Measurements from ENCODE around the gene PPP1R2B. TPM values are rescaled to one million over a fixed set of nuclear protein-coding genes. Genes with fewer than 3 reads are reported as not detected.

PPP1R2B gene
- total RNA-seq, 1 donor from 2014 or later = not detected

DNA sequence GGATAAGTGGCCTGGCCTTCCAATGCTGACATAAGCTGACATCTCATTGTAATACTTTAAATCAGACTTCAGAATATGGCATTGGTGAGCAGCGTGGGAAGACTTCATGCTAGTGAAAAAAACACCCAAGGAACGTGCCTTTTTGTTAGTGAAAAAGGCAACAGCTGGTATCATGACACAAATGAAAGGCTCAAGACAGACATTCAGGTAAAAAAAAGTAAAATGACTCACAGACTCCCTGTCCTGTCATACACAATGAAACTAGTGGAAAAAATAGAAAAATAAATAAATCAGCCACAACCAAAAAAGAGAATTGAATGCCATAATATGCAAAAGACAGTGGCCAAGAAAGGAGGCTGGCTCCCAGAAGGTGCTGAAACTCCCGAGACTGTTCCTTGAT, 24.4 kb upstream of the PPP1R2B start:
- TF ChIP-seq, protein P1, sequence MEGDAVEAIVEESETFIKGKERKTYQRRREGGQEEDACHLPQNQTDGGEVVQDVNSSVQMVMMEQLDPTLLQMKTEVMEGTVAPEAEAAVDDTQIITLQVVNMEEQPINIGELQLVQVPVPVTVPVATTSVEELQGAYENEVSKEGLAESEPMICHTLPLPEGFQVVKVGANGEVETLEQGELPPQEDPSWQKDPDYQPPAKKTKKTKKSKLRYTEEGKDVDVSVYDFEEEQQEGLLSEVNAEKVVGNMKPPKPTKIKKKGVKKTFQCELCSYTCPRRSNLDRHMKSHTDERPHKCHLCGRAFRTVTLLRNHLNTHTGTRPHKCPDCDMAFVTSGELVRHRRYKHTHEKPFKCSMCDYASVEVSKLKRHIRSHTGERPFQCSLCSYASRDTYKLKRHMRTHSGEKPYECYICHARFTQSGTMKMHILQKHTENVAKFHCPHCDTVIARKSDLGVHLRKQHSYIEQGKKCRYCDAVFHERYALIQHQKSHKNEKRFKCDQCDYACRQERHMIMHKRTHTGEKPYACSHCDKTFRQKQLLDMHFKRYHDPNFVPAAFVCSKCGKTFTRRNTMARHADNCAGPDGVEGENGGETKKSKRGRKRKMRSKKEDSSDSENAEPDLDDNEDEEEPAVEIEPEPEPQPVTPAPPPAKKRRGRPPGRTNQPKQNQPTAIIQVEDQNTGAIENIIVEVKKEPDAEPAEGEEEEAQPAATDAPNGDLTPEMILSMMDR (IDR thresholded peaks at IDR 0.05; ENCODE audit: unreplicated experiment) = no peak
- DNase-seq (ENCODE audit: low spot score) = no peak
- no peaks in the 10 kb centered on the region for H3K36me3 Mint-ChIP-seq (ENCODE audit: low read depth, unreplicated experiment)

DNA sequence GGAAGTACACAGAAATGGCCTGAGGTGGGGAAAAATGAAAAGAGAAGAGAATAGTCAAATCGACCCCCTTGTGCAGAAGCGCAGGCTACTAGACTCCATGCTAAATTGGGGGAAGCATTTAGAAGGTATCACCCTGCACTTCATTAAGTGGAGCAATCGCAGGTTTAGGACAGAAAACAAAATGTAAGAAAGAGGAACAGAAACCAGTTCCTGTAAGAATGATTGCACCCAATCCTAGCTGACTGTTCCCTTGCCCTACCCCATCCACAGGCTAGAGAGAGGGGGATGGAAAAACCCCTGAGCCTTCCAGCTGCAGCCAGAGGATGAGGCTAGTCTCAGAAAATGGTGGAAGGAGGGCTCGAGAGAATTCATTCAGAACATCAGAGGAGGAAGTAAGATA, 23.9 kb upstream of the PPP1R2B start:
- Mint-ChIP-seq H3K27me3 (ENCODE audit: unreplicated experiment) (no peaks in the 10 kb centered on the region), H3K36me3 (ENCODE audit: low read depth, unreplicated experiment) (no peaks in the 10 kb centered on the region), H3K9me3 (ENCODE audit: unreplicated experiment) (no peaks in the 10 kb centered on the region), H3K4me3 (ENCODE audit: unreplicated experiment) (no peak overlapping the region), H3K4me1 (ENCODE audit: unreplicated experiment) (no peaks in the 10 kb centered on the region), H3K27ac (ENCODE audit: unreplicated experiment) (no peak overlapping the region)
- no peak for DNase-seq (ENCODE audit: low spot score)
- TF ChIP-seq, protein P1 (IDR thresholded peaks at IDR 0.05; ENCODE audit: unreplicated experiment) = no peak

More for the DNA sequence above, 24.4 kb upstream of the PPP1R2B start:
- Mint-ChIP-seq H3K27me3 (ENCODE audit: unreplicated experiment) (no peaks in the 10 kb centered on the region), H3K4me1 (ENCODE audit: unreplicated experiment) (no peaks in the 10 kb centered on the region), H3K9me3 (ENCODE audit: unreplicated experiment) (no peaks in the 10 kb centered on the region), H3K27ac (ENCODE audit: unreplicated experiment) (no peak overlapping the region), H3K4me3 (ENCODE audit: unreplicated experiment) (no peak overlapping the region)

DNA sequence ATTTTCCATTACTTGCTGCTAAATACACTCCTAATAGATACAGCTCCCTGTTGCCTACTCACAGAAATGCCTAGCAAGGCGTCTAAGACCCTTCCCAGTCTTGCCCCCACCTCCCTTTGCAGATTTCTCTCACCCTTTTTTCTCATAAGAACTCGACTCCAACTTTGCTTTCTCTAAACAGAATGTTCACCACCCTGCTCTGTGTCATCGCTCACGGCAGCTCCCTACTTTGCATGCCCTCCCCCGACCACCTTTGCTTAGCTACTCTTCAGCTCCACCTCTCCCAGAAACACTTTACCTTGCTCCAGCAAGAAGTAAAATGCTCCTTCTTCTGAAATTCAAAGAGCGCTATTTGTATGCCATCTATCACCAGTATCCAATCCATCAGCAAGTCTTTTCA, 15.2 kb upstream of the PPP1R2B start:
- no peak for DNase-seq (ENCODE audit: low spot score)
- Mint-ChIP-seq H3K36me3 (ENCODE audit: low read depth, unreplicated experiment) (no peaks in the 10 kb centered on the region), H3K4me1 (ENCODE audit: unreplicated experiment) (no peaks in the 10 kb centered on the region), H3K9me3 (ENCODE audit: unreplicated experiment) (no peaks in the 10 kb centered on the region), H3K27ac (ENCODE audit: unreplicated experiment) (no peak overlapping the region), H3K4me3 (ENCODE audit: unreplicated experiment) (no peak overlapping the region), H3K27me3 (ENCODE audit: unreplicated experiment) (no peaks in the 10 kb centered on the region)
- TF ChIP-seq, protein P1 (IDR thresholded peaks at IDR 0.05; ENCODE audit: unreplicated experiment) = no peak

DNA sequence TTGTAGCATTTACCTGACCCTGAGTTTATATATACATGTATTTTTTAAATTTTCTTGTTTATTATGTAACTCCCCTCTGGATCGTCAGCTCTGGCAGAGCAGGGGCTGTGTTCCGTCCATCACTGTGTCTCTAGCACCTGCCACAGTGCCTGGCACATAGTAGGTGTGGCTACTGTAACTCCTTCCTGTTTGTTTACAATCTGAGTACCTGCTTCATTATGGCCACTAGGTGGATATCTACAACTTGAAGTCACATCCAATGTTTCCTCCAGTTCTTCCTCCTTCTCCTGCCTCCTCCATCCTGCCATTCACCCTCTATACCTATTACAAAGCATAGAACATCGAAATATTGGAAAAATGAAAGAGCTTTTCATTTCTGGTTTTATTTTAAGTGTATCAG, 14.2 kb upstream of the PPP1R2B start:
- TF ChIP-seq, protein P1 (IDR thresholded peaks at IDR 0.05; ENCODE audit: unreplicated experiment) = peak; percentile 51
- H3K4me1 Mint-ChIP-seq (ENCODE audit: unreplicated experiment) = no peaks in the 10 kb centered on the region
- no peak for DNase-seq (ENCODE audit: low spot score)
- H3K27ac Mint-ChIP-seq (ENCODE audit: unreplicated experiment) = no peak overlapping the region
- no peaks in the 10 kb centered on the region for H3K27me3 Mint-ChIP-seq (ENCODE audit: unreplicated experiment)
- H3K36me3 Mint-ChIP-seq (ENCODE audit: low read depth, unreplicated experiment) = no peaks in the 10 kb centered on the region
- no peak overlapping the region for H3K4me3 Mint-ChIP-seq (ENCODE audit: unreplicated experiment)
- no peaks in the 10 kb centered on the region for H3K9me3 Mint-ChIP-seq (ENCODE audit: unreplicated experiment)

DNA sequence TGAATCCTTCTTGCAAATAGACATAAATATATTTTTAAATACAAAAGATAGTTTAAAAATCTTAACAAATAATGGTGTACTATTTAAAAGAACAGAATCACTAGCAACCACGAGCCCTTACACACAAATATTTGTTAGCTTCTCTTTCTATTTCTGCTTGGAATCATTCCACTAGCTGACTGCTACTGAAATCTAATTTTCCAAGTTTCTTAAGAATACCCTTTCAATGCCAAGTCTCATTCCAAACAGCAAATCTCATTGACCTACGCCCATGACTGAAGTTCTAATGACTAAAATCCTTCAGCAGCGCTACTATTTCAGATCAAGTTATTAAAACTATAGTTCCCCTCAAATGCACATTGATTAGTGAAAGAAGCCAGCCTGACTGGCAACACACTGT, 13.2 kb upstream of the PPP1R2B start:
- Mint-ChIP-seq H3K4me3 (ENCODE audit: unreplicated experiment) (no peak overlapping the region), H3K36me3 (ENCODE audit: low read depth, unreplicated experiment) (no peaks in the 10 kb centered on the region), H3K27me3 (ENCODE audit: unreplicated experiment) (no peaks in the 10 kb centered on the region), H3K4me1 (ENCODE audit: unreplicated experiment) (no peaks in the 10 kb centered on the region), H3K9me3 (ENCODE audit: unreplicated experiment) (no peaks in the 10 kb centered on the region), H3K27ac (ENCODE audit: unreplicated experiment) (no peak overlapping the region)
- TF ChIP-seq, protein P1 (IDR thresholded peaks at IDR 0.05; ENCODE audit: unreplicated experiment) = no peak
- no peak for DNase-seq (ENCODE audit: low spot score)

Measured in endothelial cell (in vitro differentiated cells).